Neural cell (in vitro differentiated cells): ENCODE measurements around the gene LAPTM4A.

Experiments
- CTCF ChIP-seq: fragments of 450-650 bp; IDR thresholded peaks from 2 replicates; pipeline ENCODE4 v1.5.1; 2014; ENCODE audit warnings: antibody characterized with exemption, mild to moderate bottlenecking, moderate library complexity; ENCODE audit not compliant: poor library complexity, severe bottlenecking
- TF ChIP-seq, protein P1 (sequence below): IDR thresholded peaks from 2 replicates; pipeline ENCODE4 v1.6.1; 2012; ENCODE audit warnings: borderline replicate concordance

DNA sequence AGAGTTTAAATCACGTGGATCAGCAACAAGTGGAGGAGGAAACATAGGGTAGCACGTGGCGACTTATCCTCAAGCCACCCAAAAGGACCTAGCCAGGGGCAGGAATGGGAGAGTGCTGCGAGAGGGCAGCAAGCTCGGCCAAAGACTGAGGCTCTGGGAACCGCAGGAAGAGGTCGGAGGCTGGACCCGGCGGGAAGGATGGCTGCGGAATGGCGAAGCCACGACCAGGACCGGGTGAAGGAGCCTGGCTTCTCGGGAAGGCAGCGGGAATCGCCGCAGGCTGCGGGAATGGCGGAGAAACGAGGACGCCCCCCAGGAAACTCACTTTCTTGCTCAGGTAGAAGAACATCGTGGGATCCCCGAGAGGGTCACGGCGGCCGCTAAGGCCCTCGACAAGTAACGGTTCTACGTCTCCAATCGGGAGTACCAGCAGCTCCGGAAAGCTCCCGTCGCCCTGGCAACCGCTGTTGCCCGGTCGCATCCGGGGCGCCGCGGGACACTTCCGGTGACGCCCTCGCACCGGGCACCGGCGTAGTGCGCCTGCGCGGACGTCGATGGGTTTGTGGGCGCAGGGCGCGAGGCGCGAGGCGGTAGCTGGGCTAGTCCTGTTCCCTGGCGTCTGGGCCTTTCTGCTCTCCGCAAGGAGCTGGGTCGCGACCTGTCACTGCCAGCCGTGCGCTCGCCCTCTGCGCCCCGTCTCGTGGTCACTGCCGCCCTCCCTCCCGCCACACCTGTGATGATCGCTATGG, 61.6 kb downstream of the LAPTM4A start, which contains the start of gene WDR35:
- TF ChIP-seq, protein P1, sequence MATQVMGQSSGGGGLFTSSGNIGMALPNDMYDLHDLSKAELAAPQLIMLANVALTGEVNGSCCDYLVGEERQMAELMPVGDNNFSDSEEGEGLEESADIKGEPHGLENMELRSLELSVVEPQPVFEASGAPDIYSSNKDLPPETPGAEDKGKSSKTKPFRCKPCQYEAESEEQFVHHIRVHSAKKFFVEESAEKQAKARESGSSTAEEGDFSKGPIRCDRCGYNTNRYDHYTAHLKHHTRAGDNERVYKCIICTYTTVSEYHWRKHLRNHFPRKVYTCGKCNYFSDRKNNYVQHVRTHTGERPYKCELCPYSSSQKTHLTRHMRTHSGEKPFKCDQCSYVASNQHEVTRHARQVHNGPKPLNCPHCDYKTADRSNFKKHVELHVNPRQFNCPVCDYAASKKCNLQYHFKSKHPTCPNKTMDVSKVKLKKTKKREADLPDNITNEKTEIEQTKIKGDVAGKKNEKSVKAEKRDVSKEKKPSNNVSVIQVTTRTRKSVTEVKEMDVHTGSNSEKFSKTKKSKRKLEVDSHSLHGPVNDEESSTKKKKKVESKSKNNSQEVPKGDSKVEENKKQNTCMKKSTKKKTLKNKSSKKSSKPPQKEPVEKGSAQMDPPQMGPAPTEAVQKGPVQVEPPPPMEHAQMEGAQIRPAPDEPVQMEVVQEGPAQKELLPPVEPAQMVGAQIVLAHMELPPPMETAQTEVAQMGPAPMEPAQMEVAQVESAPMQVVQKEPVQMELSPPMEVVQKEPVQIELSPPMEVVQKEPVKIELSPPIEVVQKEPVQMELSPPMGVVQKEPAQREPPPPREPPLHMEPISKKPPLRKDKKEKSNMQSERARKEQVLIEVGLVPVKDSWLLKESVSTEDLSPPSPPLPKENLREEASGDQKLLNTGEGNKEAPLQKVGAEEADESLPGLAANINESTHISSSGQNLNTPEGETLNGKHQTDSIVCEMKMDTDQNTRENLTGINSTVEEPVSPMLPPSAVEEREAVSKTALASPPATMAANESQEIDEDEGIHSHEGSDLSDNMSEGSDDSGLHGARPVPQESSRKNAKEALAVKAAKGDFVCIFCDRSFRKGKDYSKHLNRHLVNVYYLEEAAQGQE = no peak
- no peak for TF ChIP-seq CTCF
